Gastroesophageal sphincter (tissue), 3 donors: ENCODE measurements around the gene FAM13A.

Experiments used
- CTCF ChIP-seq, 4 experiments: fragments of 200-600 bp in 2 of 4; fragments of 450-650 bp in 2 of 4; sonication (generic) in 1 of 4; IDR thresholded peaks; one replicate each; pipeline ENCODE4 v1.5.1; 2017 to 2019; ENCODE audit warnings: antibody characterized with exemption in 4 of 4, mild to moderate bottlenecking in 2 of 4, moderate library complexity in 2 of 4
- EP300 ChIP-seq: sonication (generic); formaldehyde crosslinking; IDR thresholded peaks from one replicate; pipeline ENCODE4 v1.6.1; 2017; ENCODE audit warnings: antibody characterized with exemption, mild to moderate bottlenecking
- POLR2A ChIP-seq, 2 donors: fragments of 450-650 bp; IDR thresholded peaks; one replicate each; pipeline ENCODE4 v1.6.1; 2017; ENCODE audit warnings: antibody characterized with exemption in 2 of 2, mild to moderate bottlenecking in 2 of 2, moderate library complexity in 1 of 2

- TF ChIP-seq CTCF (IDR thresholded peaks at IDR 0.05) = no peak
- no peak for TF ChIP-seq POLR2A (IDR thresholded peaks at IDR 0.05)
- TF ChIP-seq EP300 = no peak
These were observed 260.4 kb downstream of the FAM13A start for GRCh38 chr4:88796545-88796944.
